GM12892 (cell line): ENCODE measurements around the gene NEDD4L.

Experiments used
- POLR2A ChIP-seq: IDR thresholded peaks from 2 replicates; pipeline ENCODE4 v1.6.1; 2011; ENCODE audit warnings: low read depth, low read length, control low read depth
- POLR2AphosphoS5 ChIP-seq: IDR thresholded peaks from 2 replicates; pipeline ENCODE4 v1.6.1; 2011; ENCODE audit warnings: low read depth, low read length, control low read depth
- TAF1 ChIP-seq: IDR thresholded peaks from 2 replicates; pipeline ENCODE4 v1.6.1; 2011; ENCODE audit warnings: low read depth, mild to moderate bottlenecking, control low read depth, low read length, borderline replicate concordance

- TF ChIP-seq POLR2A (no peak), TAF1 (no peak), POLR2AphosphoS5 (no peak)
Observed at GRCh38 chr18:58418361-58418760, 374.3 kb downstream of the NEDD4L start.
